Ascending aorta (tissue), 2 donors: ENCODE results near the gene NAP1L4. TPM values are rescaled to one million over a fixed set of nuclear protein-coding genes. Genes with fewer than 3 reads are reported as not detected.
"Not testable (repeated sequence)": the region's sequence is repeated elsewhere in the genome, so short reads cannot be mapped to it uniquely, and the experiment has no call there.

Experiments used
- DNase-seq, 2 donors: peaks; one replicate each; pipeline ENCODE4 v3.0.0-alpha.2; 2019; ENCODE audit warnings: low spot score in 2 of 2
- H3K27ac ChIP-seq, 2 donors: fragments of 200-600 bp; sonication (generic); one replicate each; pipeline ENCODE4 v1.5.1; 2016 to 2017; ENCODE audit warnings: mild to moderate bottlenecking in 1 of 2
- H3K27me3 ChIP-seq: fragments of 200-600 bp; sonication (generic); one replicate; pipeline ENCODE4 v1.5.1; 2017
- H3K36me3 ChIP-seq, 2 donors: fragments of 200-600 bp; sonication (generic); one replicate each; pipeline ENCODE4 v1.5.1; 2016
- H3K4me1 ChIP-seq, 2 donors: fragments of 200-600 bp; sonication (generic); one replicate each; pipeline ENCODE4 v1.5.1; 2016 to 2017; ENCODE audit warnings: mild to moderate bottlenecking in 1 of 2
- H3K4me3 ChIP-seq, 2 donors: fragments of 200-600 bp; sonication (generic); one replicate each; pipeline ENCODE4 v1.5.1; 2016 to 2017; ENCODE audit warnings: mild to moderate bottlenecking in 1 of 2
- H3K9me3 ChIP-seq, 2 donors: fragments of 200-600 bp; sonication (generic); one replicate each; pipeline ENCODE4 v1.5.1; 2016
- CTCF ChIP-seq, 3 experiments: fragments of 200-600 bp in 2 of 3; fragments of 450-650 bp in 1 of 3; sonication (generic) in 2 of 3; IDR thresholded peaks; one replicate each; pipeline ENCODE4 v1.5.1; 2016 to 2019; ENCODE audit warnings: antibody characterized with exemption in 3 of 3, mild to moderate bottlenecking in 1 of 3, moderate library complexity in 1 of 3
- intact Hi-C: fragments of 100-400 bp; cut with DNase I; formaldehyde crosslinking; loops from one replicate; pipeline ENCODE4 v1.15.1; 2023
- total RNA-seq: library from RNA; depleted of rRNA; stranded (reverse); fragments of >200 nt; gene quantifications from one replicate; pipeline ENCODE4 v1.1.0, GENCODE V29; 2016

Gene NAP1L4
- total RNA-seq, 1 donor from 2014 or later, result 54.5 TPM

- H3K27me3 ChIP-seq, intact Hi-C loops, H3K27ac ChIP-seq, H3K36me3 ChIP-seq, H3K4me3 ChIP-seq, H3K9me3 ChIP-seq: not testable (repeated sequence)
- H3K4me1 ChIP-seq, result peaks cover 0 to 12% of the 10 kb centered on the region in 2 donors
- peak in 1 of 2 donors; percentile 22 for DNase-seq
Measured at GRCh38 chr11:2937641-2938457, 54.3 kb downstream of the NAP1L4 start.

- H3K4me1 ChIP-seq, result peaks cover 4 to 17% of the 10 kb centered on the region in 2 donors
- intact Hi-C loops, result loop anchor here (5.0 kb wide), 1 partner anchor 228 kb away; no protein-coding TSS in a partner anchor
Measured at GRCh38 chr11:2934611-2935239, 57.4 kb downstream of the NAP1L4 start.

GRCh38 chr11:2934021-2934550, 58.0 kb downstream of the NAP1L4 start:
- Histone ChIP-seq H3K36me3 (no peaks in the 10 kb centered on the region), H3K4me1 (peaks cover 6 to 19% of the 10 kb centered on the region in 2 donors), H3K27me3 (no peaks in the 10 kb centered on the region), H3K9me3 (peaks cover 5 to 10% of the 10 kb centered on the region in 2 donors), H3K27ac (peak overlapping the region; percentile 76 to 88), H3K4me3 (no peak overlapping the region)
- intact Hi-C loops, result loop anchor here (5.0 kb wide), 1 partner anchor 228 kb away; no protein-coding TSS in a partner anchor
- DNase-seq, result peak; percentile 3 to 15
- no peak for TF ChIP-seq CTCF (IDR thresholded peaks at IDR 0.05)

More at GRCh38 chr11:2934611-2935239, 57.4 kb downstream of the NAP1L4 start:
- H3K9me3 ChIP-seq, result peaks cover 5 to 10% of the 10 kb centered on the region in 2 donors
- H3K27me3 ChIP-seq, result no peaks in the 10 kb centered on the region
- DNase-seq, result peak in 1 of 2 donors; percentile 59
- H3K36me3 ChIP-seq, result no peaks in the 10 kb centered on the region
- H3K4me3 ChIP-seq, result no peak overlapping the region
- H3K27ac ChIP-seq, result no peak overlapping the region
- TF ChIP-seq CTCF (IDR thresholded peaks at IDR 0.05), result no peak

GRCh38 chr11:2933375-2934020, 58.6 kb downstream of the NAP1L4 start:
- no peaks in the 10 kb centered on the region for H3K36me3 ChIP-seq
- peaks cover 5 to 10% of the 10 kb centered on the region in 2 donors for H3K9me3 ChIP-seq
- H3K4me3 ChIP-seq, result peak overlapping the region; percentile 14 to 41
- intact Hi-C loops, result loop anchor here (5.0 kb wide), 1 partner anchor 229 kb away; no protein-coding TSS in a partner anchor
- H3K4me1 ChIP-seq, result peaks cover 6 to 25% of the 10 kb centered on the region in 2 donors
- TF ChIP-seq CTCF (IDR thresholded peaks at IDR 0.05), result no peak
- no peaks in the 10 kb centered on the region for H3K27me3 ChIP-seq
- peak; percentile 88 to 95 for DNase-seq
- H3K27ac ChIP-seq, result peak overlapping the region; percentile 76 to 88

GRCh38 chr11:2932850-2933251, 59.3 kb downstream of the NAP1L4 start:
- H3K4me1 ChIP-seq, result peaks cover 6 to 29% of the 10 kb centered on the region in 2 donors
- no peak for TF ChIP-seq CTCF (IDR thresholded peaks at IDR 0.05)
- H3K27me3 ChIP-seq, result no peaks in the 10 kb centered on the region
- peak overlapping the region; percentile 14 to 41 for H3K4me3 ChIP-seq
- intact Hi-C loops, result loop anchor here (5.0 kb wide), 1 partner anchor 229 kb away; no protein-coding TSS in a partner anchor
- peak; percentile 67 to 81 for DNase-seq
- H3K36me3 ChIP-seq, result no peaks in the 10 kb centered on the region
- H3K27ac ChIP-seq, result peak overlapping the region; percentile 76 to 88
- H3K9me3 ChIP-seq, result peaks cover under 1 to 7% of the 10 kb centered on the region in 2 donors
